HCT116 (cell line): ENCODE data around the gene RBBP8NL. TPM values are rescaled to one million over a fixed set of nuclear protein-coding genes. Genes with fewer than 3 reads are reported as not detected.
A peak's percentile ranks its signal among the peaks of the same experiment; 100 is the strongest.

Source experiments
- ATAC-seq: fragments of 200-7000 bp; cut with Tn5 transposase; 2 replicates; pipeline ENCODE4 v1.9.1; 2020; ENCODE audit warnings: mild to moderate bottlenecking, moderate library complexity
- BruUV-seq: library from RNA; stranded (reverse); fragments of 400-500 nt; replicated peaks from 2 replicates; lab custom pipeline; 2021; lab: Mats Ljungman, UMichigan
- CTCF ChIA-PET: fragments of 300-600 bp; sonication (Branson Sonifier 250); formaldehyde crosslinking; loops from one replicate; lab custom pipeline; 2021; ENCODE audit warnings: antibody characterized with exemption; lab: Charles Lee
- POLR2A ChIA-PET: fragments of 300-600, 350-600 bp; sonication (Branson Sonifier 250); formaldehyde crosslinking; loops from one replicate; lab custom pipeline; 2021; ENCODE audit warnings: antibody characterized with exemption; lab: Charles Lee
- RAD21 ChIA-PET, 2 experiments: fragments of 300-600 bp; sonication (Branson Sonifier 250); formaldehyde crosslinking; loops; one replicate each; lab custom pipeline; 2023; ENCODE audit warnings: low total read pairs in 2 of 2; ENCODE audit not compliant: uncharacterized antibody in 2 of 2, unreplicated experiment in 2 of 2, low non-redundant PET in 1 of 2; lab: Charles Lee
- DNase-seq: peaks from one replicate; pipeline ENCODE4 v3.0.0-alpha.2; 2010; ENCODE audit warnings: low read depth, low spot score
- H2AFZ ChIP-seq: fragments of 200-600 bp; shearing (Covaris generic), sonication (generic); 2 replicates; pipeline ENCODE4 v1.6.1; 2017; ENCODE audit warnings: low read depth, mixed run types, mixed read lengths, antibody characterized with exemption, low read length; ENCODE audit not compliant: poor library complexity, severe bottlenecking
- H3K27ac ChIP-seq: 2 replicates; pipeline ENCODE4 v1.5.1; 2012; ENCODE audit warnings: low read depth, low read length
- H3K27me3 ChIP-seq: fragments of 200-600 bp; sonication (generic); 2 replicates; pipeline ENCODE4 v1.6.1; 2016; ENCODE audit warnings: mixed run types, low read length, mixed read lengths; ENCODE audit not compliant: insufficient read depth
- H3K36me3 ChIP-seq, 2 experiments: fragments of 200-500 bp in 1 of 2; fragments of 200-600 bp in 1 of 2; sonication (Bioruptor generic) in 1 of 2; sonication (generic) in 1 of 2; 2 replicates each; pipeline versions ENCODE4 v1.5.1 to v1.6.1; 2014 to 2016; ENCODE audit warnings: low read length in 2 of 2, inconsistent platforms in 1 of 2, mixed read lengths in 1 of 2, mixed run types in 1 of 2; ENCODE audit not compliant: insufficient read depth in 2 of 2, control insufficient read depth in 1 of 2
- H3K4me1 ChIP-seq, 2 experiments: fragments of 200-600 bp in 1 of 2; sonication (generic) in 1 of 2; 2 replicates each; pipeline versions ENCODE4 v1.5.1 to v1.6.1; 2012 to 2017; ENCODE audit warnings: low read length in 2 of 2, inconsistent platforms in 1 of 2, mild to moderate bottlenecking in 1 of 2, mixed read lengths in 1 of 2, mixed run types in 1 of 2, moderate library complexity in 1 of 2; ENCODE audit not compliant: insufficient read depth in 2 of 2, control insufficient read depth in 1 of 2
- H3K4me2 ChIP-seq: fragments of 200-600 bp; sonication (generic); 2 replicates; pipeline ENCODE4 v1.6.1; 2017; ENCODE audit warnings: mixed run types, low read length, mixed read lengths
- H3K4me3 ChIP-seq, 2 experiments: fragments of 200-600 bp in 1 of 2; sonication (generic) in 1 of 2; replicated peaks in 1 of 2; 2 replicates each; pipeline ENCODE4 v1.5.1; 2011 to 2016; ENCODE audit warnings: low read length in 2 of 2, control low read depth in 1 of 2, low read depth in 1 of 2, mild to moderate bottlenecking in 1 of 2, mixed read lengths in 1 of 2, mixed run types in 1 of 2
- H3K79me2 ChIP-seq: fragments of 200-600 bp; sonication (generic); 2 replicates; pipeline ENCODE4 v1.6.1; 2017; ENCODE audit warnings: mild to moderate bottlenecking, mixed run types, low read length, moderate library complexity, mixed read lengths; ENCODE audit not compliant: insufficient read depth
- H3K9ac ChIP-seq: fragments of 200-600 bp; sonication (generic); 2 replicates; pipeline ENCODE4 v1.6.1; 2016; ENCODE audit warnings: low read length, mixed read lengths
- H3K9me2 ChIP-seq: fragments of 200-600 bp; sonication (generic), shearing (Covaris generic); 2 replicates; pipeline ENCODE4 v1.6.1; 2017; ENCODE audit warnings: mixed run types, mild to moderate bottlenecking, moderate library complexity; ENCODE audit not compliant: insufficient read depth
- H3K9me3 ChIP-seq, 2 experiments: fragments of 200-500 bp in 1 of 2; fragments of 200-600 bp in 1 of 2; sonication (Bioruptor generic) in 1 of 2; sonication (generic) in 1 of 2; 2 replicates each; pipeline ENCODE4 v1.6.1; 2014 to 2017; ENCODE audit warnings: low read length in 2 of 2, mixed read lengths in 2 of 2, inconsistent platforms in 1 of 2, low read depth in 1 of 2, mild to moderate bottlenecking in 1 of 2, mixed run types in 1 of 2, moderate library complexity in 1 of 2; ENCODE audit not compliant: control insufficient read depth in 1 of 2, insufficient read depth in 1 of 2
- H4K20me1 ChIP-seq: fragments of 200-600 bp; sonication (generic), shearing (Covaris generic); 2 replicates; pipeline ENCODE4 v1.6.1; 2017; ENCODE audit warnings: mixed run types, mild to moderate bottlenecking, moderate library complexity; ENCODE audit not compliant: insufficient read depth
- CBX3 ChIP-seq: IDR thresholded peaks from 2 replicates; pipeline ENCODE4 v1.6.1; 2012; ENCODE audit warnings: low read depth
- CEBPB ChIP-seq: IDR thresholded peaks from 2 replicates; pipeline ENCODE4 v1.6.1; 2012; ENCODE audit warnings: low read depth
- EGR1 ChIP-seq: IDR thresholded peaks from 2 replicates; pipeline ENCODE4 v1.6.1; 2012; ENCODE audit warnings: low read depth
- ELF1 ChIP-seq: IDR thresholded peaks from 2 replicates; pipeline ENCODE4 v1.6.1; 2012; ENCODE audit warnings: low read depth, borderline replicate concordance
- EZH2 ChIP-seq: fragments of 200-600 bp; sonication (generic); IDR thresholded peaks from 2 replicates; pipeline ENCODE4 v1.6.1; 2017; ENCODE audit warnings: antibody characterized with exemption, mixed run types
- POLR2AphosphoS5 ChIP-seq: IDR thresholded peaks from 2 replicates; pipeline ENCODE4 v1.6.1; 2011; ENCODE audit warnings: mild to moderate bottlenecking, low read depth, low read length, moderate library complexity
- RAD21 ChIP-seq: IDR thresholded peaks from 2 replicates; pipeline ENCODE4 v1.6.1; 2012; ENCODE audit warnings: low read depth, mild to moderate bottlenecking
- YY1 ChIP-seq: IDR thresholded peaks from 2 replicates; pipeline ENCODE4 v1.6.1; 2011; ENCODE audit warnings: low read length, low read depth, moderate library complexity, mild to moderate bottlenecking; ENCODE audit not compliant: insufficient replicate concordance; ENCODE audit errors: extremely low read depth
- ZFX ChIP-seq: fragments of 450-650 bp; IDR thresholded peaks from 2 replicates; pipeline ENCODE4 v1.6.1; 2017
- ZNF274 ChIP-seq: fragments of 200-500 bp; sonication (Bioruptor generic); IDR thresholded peaks from 2 replicates; pipeline ENCODE4 v1.6.1; 2014; ENCODE audit warnings: mild to moderate bottlenecking, low read depth, low read length, inconsistent platforms
- intact Hi-C: fragments of 100-400 bp; cut with micrococcal nuclease; formaldehyde crosslinking; loops from 2 replicates; pipeline ENCODE4 v1.10.0; 2022
- total RNA-seq: library from RNA; stranded (reverse); gene quantifications from one replicate; pipeline ENCODE4 v1.2.1, GENCODE V29; 2021; ENCODE audit not compliant: unreplicated experiment
- TF ChIP-seq, protein P1 (sequence below): IDR thresholded peaks from 2 replicates; pipeline ENCODE4 v1.6.1; 2012
- TF ChIP-seq, protein P2 (sequence below): IDR thresholded peaks from 2 replicates; pipeline ENCODE4 v1.6.1; 2011; ENCODE audit warnings: mild to moderate bottlenecking, low read length, moderate library complexity; ENCODE audit not compliant: insufficient replicate concordance; ENCODE audit errors: extremely low read depth

Gene RBBP8NL
- total RNA-seq, 1 experiment from 2014 or later, result 0.59 TPM

DNA sequence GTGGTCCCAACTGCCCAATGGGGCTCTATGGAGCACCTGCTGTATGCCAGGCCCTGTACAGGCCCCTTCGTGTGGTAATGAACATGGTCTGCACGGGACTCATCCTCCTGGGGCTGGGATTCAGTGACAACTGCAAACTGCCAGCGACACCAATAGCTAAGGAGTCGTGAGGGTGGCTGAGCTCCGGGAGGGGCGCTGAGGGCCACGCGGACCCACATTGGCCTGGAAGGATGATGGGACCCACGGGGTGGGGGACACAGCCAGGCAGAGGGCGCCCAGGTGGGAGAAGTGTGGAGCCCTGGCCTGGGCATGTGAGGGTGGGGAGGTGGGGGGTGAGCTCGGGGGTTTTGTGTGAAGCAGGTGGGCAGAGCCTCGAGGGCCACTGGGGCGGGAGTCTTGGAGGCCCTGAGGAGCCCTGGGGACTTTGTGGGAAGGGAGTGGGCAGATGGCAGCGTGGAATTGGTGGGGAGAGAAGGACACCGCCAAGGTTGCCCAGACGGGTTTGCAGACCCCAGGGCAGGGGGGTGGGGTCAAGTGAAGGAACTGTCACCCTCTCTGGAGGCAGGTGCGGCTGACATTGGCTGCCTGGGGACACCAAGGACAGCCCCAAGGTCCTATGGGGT is 26.0 kb upstream of the RBBP8NL start (continued):
- TF ChIP-seq CBX3 (no peak), EZH2 (no peak), POLR2AphosphoS5 (no peak), YY1 (no peak), EGR1 (no peak), ELF1 (no peak)
- TF ChIP-seq, protein P1, sequence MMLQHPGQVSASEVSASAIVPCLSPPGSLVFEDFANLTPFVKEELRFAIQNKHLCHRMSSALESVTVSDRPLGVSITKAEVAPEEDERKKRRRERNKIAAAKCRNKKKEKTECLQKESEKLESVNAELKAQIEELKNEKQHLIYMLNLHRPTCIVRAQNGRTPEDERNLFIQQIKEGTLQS, result no peak

DNA sequence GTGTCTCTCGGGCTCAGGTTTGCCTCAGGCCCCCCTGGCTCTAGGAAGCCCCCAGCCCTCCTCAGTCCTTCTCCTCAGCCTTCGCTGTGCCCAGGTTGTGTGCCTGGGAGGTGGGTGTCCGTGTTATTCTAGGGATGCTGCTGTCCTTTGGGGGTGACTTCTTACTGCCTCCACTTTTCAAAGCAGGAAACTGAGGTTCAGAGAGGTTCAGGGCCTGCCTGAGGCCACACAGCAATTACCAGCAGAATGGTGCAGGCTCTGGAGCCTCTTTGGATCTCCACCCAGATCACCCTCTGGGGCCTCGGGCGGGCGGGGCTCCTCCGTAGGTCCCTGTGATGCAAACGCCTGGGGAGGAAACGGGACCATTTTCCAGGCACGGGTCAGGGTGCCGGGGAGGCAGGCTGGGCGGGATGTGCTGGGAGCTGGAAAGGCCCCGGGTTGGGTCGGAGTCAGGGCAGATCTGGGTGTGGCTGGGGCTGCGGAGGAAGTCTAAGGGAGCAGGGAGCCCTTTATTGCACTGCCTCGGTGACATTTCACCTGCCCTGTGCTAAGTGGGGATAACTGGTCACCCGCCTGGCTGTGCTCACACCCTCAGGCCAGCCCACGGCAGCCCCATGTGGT is 25.2 kb upstream of the RBBP8NL start:
- ATAC-seq, result peak; percentile 24; the same call in 1 of the 2 replicates
- TF ChIP-seq, protein P2, sequence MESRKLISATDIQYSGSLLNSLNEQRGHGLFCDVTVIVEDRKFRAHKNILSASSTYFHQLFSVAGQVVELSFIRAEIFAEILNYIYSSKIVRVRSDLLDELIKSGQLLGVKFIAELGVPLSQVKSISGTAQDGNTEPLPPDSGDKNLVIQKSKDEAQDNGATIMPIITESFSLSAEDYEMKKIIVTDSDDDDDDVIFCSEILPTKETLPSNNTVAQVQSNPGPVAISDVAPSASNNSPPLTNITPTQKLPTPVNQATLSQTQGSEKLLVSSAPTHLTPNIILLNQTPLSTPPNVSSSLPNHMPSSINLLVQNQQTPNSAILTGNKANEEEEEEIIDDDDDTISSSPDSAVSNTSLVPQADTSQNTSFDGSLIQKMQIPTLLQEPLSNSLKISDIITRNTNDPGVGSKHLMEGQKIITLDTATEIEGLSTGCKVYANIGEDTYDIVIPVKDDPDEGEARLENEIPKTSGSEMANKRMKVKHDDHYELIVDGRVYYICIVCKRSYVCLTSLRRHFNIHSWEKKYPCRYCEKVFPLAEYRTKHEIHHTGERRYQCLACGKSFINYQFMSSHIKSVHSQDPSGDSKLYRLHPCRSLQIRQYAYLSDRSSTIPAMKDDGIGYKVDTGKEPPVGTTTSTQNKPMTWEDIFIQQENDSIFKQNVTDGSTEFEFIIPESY, result no peak
- TF ChIP-seq ZFX, result no peak
- no peak for TF ChIP-seq ZNF274
- TF ChIP-seq ELF1, result no peak
- no peak for TF ChIP-seq CBX3
- TF ChIP-seq CEBPB, result no peak
- no peak for TF ChIP-seq RAD21
- TF ChIP-seq EZH2, result no peak
- TF ChIP-seq, all 23 proteins: peak for 0
- POLR2A ChIA-PET, result no interaction called here

More for the DNA sequence above, 25.2 kb upstream of the RBBP8NL start:
- RAD21 ChIA-PET, result no interaction called here
- Histone ChIP-seq H3K9me2 (no peaks in the 10 kb centered on the region), H3K36me3 (no peaks in the 10 kb centered on the region), H4K20me1 (no peaks in the 10 kb centered on the region), H3K27me3 (0 out of 2 replicates have a peak, but pooled peaks cover 4% of the 10 kb centered on the region), H3K9me3 (no peaks in the 10 kb centered on the region), H3K27ac (no peak overlapping the region), H3K4me2 (no peak overlapping the region), H3K79me2 (no peaks in the 10 kb centered on the region), H3K4me1 (0 out of 4 replicates have a peak, but pooled peaks cover 0 to 3% of the 10 kb centered on the region in 2 experiments), H3K9ac (no peak overlapping the region), H3K4me3 (no peak overlapping the region), H2AFZ (no peak overlapping the region)
- no TSS peak for BruUV-seq
- CTCF ChIA-PET, result no interaction called here
- intact Hi-C loops, result no loop called here
- DNase-seq, result no peak
